ENCODE data around the gene BUD23. TPM values are rescaled to one million over a fixed set of nuclear protein-coding genes. Genes with fewer than 3 reads are reported as not detected.

BUD23 gene
- total RNA-seq, 4 donors from 2014 or later = 22.5 to 50.6 (median 39.3) TPM

- H3K27ac ChIP-seq = no peak overlapping the region
- H3K4me3 ChIP-seq = no peak overlapping the region
- 65 to 78% methylated on average over 4 of the region's 4 CpGs for WGBS, 2 donors
- TF ChIP-seq POLR2A (IDR thresholded peaks at IDR 0.05) (no peak), CTCF (IDR thresholded peaks at IDR 0.05) (no peak), EP300 (IDR thresholded peaks at IDR 0.05) (no peak)
- DNase-seq (ENCODE audit: low spot score in 2 of 2) = no peak
- peaks cover 0 to 12% (median 5%) of the 10 kb centered on the region in 4 donors for H3K4me1 ChIP-seq
- H3K27me3 ChIP-seq = no peaks in the 10 kb centered on the region
- no peaks in the 10 kb centered on the region for H3K36me3 ChIP-seq
- H3K9me3 ChIP-seq = no peaks in the 10 kb centered on the region
Observed at GRCh38 chr7:73746378-73746777, 63.0 kb downstream of the BUD23 start.

Small RNAs within 50 kb of the gene (small RNA-seq; reads per million reads assigned to genes)
- gene MIR4284 = not detected
- not detected for gene RN7SL265P

Other genes with a start within 250 kb of the BUD23 start
- gene FZD9, start 249.8 kb upstream of the BUD23 start, total RNA-seq = 1 to 10 TPM in 3 of 4 donors, under 1 TPM in 1; 0.87 to 3.0 (median 2.5) TPM
- 10 to 100 TPM; 53.3 to 70.1 (median 63.6) TPM for gene BAZ1B, start 161.3 kb upstream of the BUD23 start, total RNA-seq
- 10 to 100 TPM; 46.1 to 76.2 (median 59.4) TPM for gene BCL7B, start 125.9 kb upstream of the BUD23 start, total RNA-seq
- 10 to 100 TPM; 36.6 to 70.8 (median 49.2) TPM for gene TBL2, start 105.0 kb upstream of the BUD23 start, total RNA-seq
- gene MLXIPL, start 59.1 kb upstream of the BUD23 start, total RNA-seq = 10 to 100 TPM; 16.2 to 83.5 (median 59.6) TPM
- gene VPS37D, start 15.8 kb upstream of the BUD23 start, total RNA-seq = 1 to 10 TPM; 1.1 to 4.2 (median 3.4) TPM
- gene DNAJC30, start 144 bp upstream of the BUD23 start, total RNA-seq = 1 to 10 TPM; 2.7 to 8.4 (median 6.3) TPM
- 10 to 100 TPM in 2 of 4 donors, 1 to 10 TPM in 2; 3.9 to 19.4 (median 10.8) TPM for gene STX1A, start 36.1 kb downstream of the BUD23 start, total RNA-seq
- gene ABHD11, start 55.2 kb downstream of the BUD23 start, total RNA-seq = 10 to 100 TPM in 2 of 4 donors, 1 to 10 TPM in 2; 7.5 to 19.2 (median 10.9) TPM
- gene CLDN3, start 86.7 kb downstream of the BUD23 start, total RNA-seq = not detected
- 1 to 10 TPM in 1 of 4 donors, under 1 TPM in 2, not detected in 1; 0.42 to 2.0 (median 0.66) TPM for gene CLDN4, start 147.4 kb downstream of the BUD23 start, total RNA-seq
- gene METTL27, start 158.9 kb downstream of the BUD23 start, total RNA-seq = 1 to 10 TPM in 3 of 4 donors, not detected in 1; 3.6 to 9.2 (median 9.0) TPM
- not detected for gene TMEM270, start 177.6 kb downstream of the BUD23 start, total RNA-seq

Measured in tibial nerve (tissue), 4 donors.